Prostate gland (tissue), 2 donors: ENCODE data around the gene QTRT2.

ENCODE experiments used
- POLR2A ChIP-seq: fragments of 450-650 bp; IDR thresholded peaks from one replicate; pipeline ENCODE4 v1.6.1; 2016; ENCODE audit warnings: antibody characterized with exemption, mild to moderate bottlenecking
- TF ChIP-seq, protein P1 (sequence below), 4 experiments: fragments of 200-600 bp in 2 of 4; fragments of 450-650 bp in 2 of 4; sonication (generic) in 2 of 4; IDR thresholded peaks; 1 replicate in 3 of 4; 2 replicates in 1 of 4; pipeline ENCODE4 v1.5.1; 2016 to 2019; ENCODE audit warnings: antibody characterized with exemption in 4 of 4, mild to moderate bottlenecking in 2 of 4, moderate library complexity in 2 of 4

DNA sequence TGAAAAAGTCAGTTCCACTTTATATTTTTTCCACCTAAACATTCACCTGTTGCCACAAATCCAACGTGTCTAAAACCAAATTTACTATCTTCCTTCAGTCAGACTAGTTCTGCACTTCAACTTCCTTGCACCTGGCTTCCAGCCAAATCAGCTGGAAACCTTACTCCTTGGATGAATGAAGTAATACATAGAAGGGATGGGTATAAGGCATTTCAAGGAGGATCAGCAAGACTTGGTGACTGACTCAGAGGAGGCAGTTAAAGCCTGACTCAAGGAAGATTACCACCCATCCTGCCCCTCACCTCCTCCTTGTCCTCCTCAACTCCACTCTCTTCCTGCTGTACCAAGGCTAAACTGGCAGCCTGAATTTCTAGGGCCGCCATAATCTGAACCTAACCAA is 37.1 kb downstream of the QTRT2 start:
- TF ChIP-seq, protein P1, sequence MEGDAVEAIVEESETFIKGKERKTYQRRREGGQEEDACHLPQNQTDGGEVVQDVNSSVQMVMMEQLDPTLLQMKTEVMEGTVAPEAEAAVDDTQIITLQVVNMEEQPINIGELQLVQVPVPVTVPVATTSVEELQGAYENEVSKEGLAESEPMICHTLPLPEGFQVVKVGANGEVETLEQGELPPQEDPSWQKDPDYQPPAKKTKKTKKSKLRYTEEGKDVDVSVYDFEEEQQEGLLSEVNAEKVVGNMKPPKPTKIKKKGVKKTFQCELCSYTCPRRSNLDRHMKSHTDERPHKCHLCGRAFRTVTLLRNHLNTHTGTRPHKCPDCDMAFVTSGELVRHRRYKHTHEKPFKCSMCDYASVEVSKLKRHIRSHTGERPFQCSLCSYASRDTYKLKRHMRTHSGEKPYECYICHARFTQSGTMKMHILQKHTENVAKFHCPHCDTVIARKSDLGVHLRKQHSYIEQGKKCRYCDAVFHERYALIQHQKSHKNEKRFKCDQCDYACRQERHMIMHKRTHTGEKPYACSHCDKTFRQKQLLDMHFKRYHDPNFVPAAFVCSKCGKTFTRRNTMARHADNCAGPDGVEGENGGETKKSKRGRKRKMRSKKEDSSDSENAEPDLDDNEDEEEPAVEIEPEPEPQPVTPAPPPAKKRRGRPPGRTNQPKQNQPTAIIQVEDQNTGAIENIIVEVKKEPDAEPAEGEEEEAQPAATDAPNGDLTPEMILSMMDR (IDR thresholded peaks at IDR 0.05): no peak
- no peak for TF ChIP-seq POLR2A
